ENCODE results near the gene ZBP1. TPM values are rescaled to one million over a fixed set of nuclear protein-coding genes. Genes with fewer than 3 reads are reported as not detected.

ZBP1 gene
- total RNA-seq, 4 donors from 2014 or later: 0.19 TPM; not detected in 3

- intact Hi-C loops (cut with DNase I; ENCODE audit: low total_unique reads): no loop called here
- WGBS, 2 donors: 83 to 84% methylated on average over 10 of the region's 10 CpGs
- no peak overlapping the region for H3K4me3 ChIP-seq (ENCODE audit: low read depth, poor library complexity, severe bottlenecking)
- no peak for DNase-seq (ENCODE audit: low spot score in 2 of 2)
- TF ChIP-seq, protein P1, sequence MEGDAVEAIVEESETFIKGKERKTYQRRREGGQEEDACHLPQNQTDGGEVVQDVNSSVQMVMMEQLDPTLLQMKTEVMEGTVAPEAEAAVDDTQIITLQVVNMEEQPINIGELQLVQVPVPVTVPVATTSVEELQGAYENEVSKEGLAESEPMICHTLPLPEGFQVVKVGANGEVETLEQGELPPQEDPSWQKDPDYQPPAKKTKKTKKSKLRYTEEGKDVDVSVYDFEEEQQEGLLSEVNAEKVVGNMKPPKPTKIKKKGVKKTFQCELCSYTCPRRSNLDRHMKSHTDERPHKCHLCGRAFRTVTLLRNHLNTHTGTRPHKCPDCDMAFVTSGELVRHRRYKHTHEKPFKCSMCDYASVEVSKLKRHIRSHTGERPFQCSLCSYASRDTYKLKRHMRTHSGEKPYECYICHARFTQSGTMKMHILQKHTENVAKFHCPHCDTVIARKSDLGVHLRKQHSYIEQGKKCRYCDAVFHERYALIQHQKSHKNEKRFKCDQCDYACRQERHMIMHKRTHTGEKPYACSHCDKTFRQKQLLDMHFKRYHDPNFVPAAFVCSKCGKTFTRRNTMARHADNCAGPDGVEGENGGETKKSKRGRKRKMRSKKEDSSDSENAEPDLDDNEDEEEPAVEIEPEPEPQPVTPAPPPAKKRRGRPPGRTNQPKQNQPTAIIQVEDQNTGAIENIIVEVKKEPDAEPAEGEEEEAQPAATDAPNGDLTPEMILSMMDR (IDR thresholded peaks at IDR 0.05): no peak
- no peak for TF ChIP-seq POLR2A (IDR thresholded peaks at IDR 0.05)
Observed at GRCh38 chr20:57559289-57559634, 61.0 kb downstream of the ZBP1 start.

DNA sequence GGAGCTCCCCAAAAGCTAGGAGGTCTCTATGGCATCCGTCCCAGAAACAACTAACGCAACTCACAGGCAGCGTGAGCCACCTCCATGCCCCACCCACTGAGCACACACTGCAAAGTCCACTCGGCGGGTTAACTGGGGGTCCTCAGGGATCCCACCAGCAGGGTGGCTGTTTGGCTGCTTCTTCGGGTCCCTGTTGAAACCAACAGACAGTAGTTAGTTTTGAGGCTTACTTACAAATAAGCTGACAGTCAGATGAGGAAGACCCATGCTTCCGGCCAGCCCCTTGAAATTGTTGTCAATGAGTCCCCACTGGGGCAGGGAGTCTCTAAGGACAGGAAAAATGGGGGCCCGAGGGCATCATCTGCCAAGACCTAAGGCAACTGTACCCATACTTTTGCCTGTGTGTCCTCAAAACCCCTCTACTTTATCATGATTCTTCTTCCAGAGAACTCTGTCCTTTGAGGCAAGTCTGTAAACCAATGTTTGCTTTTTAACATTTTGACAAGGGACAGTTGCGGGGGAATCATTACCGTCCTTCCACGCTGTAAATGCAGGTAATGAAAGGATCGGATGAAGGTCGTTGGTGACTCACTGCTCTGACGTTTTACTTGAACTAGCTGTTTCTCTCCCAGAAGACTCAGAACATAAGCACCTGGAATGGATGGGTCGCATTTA lies 61.5 kb downstream of the ZBP1 start:
- WGBS, 2 donors: 64 to 68% methylated on average over 15 of the region's 15 CpGs
- no peak for DNase-seq (ENCODE audit: low spot score in 2 of 2)
- H3K4me3 ChIP-seq (ENCODE audit: low read depth, poor library complexity, severe bottlenecking): no peak overlapping the region
- intact Hi-C loops (cut with DNase I; ENCODE audit: low total_unique reads): no loop called here
- TF ChIP-seq, protein P1 (IDR thresholded peaks at IDR 0.05): no peak
- no peak for TF ChIP-seq POLR2A (IDR thresholded peaks at IDR 0.05)

- no peak overlapping the region for H3K4me3 ChIP-seq (ENCODE audit: low read depth, poor library complexity, severe bottlenecking)
- WGBS, 2 donors: 66 to 74% methylated on average over 9 of the region's 9 CpGs
- intact Hi-C loops (cut with DNase I; ENCODE audit: low total_unique reads): no loop called here
- no peak for DNase-seq (ENCODE audit: low spot score in 2 of 2)
- TF ChIP-seq, protein P1 (IDR thresholded peaks at IDR 0.05): no peak
- TF ChIP-seq POLR2A (IDR thresholded peaks at IDR 0.05): no peak
Observed at GRCh38 chr20:57557926-57558613, 62.2 kb downstream of the ZBP1 start.

DNA sequence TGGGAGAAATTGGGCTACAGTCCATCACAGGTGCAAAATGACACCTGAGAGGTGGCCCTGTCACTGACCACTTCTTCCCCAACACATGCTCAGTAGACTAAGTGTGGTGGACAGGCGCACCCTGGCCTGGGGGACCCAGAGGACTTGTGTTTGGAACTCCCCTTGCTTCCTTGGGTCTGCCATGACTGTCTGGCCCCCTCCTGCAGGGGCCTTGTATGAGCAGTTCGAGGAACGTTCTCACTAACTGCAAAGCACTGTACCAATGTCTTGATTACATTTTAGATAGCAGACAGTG lies 63.3 kb downstream of the ZBP1 start:
- no peak overlapping the region for H3K4me3 ChIP-seq (ENCODE audit: low read depth, poor library complexity, severe bottlenecking)
- TF ChIP-seq, protein P1 (IDR thresholded peaks at IDR 0.05): no peak
- no peak for TF ChIP-seq POLR2A (IDR thresholded peaks at IDR 0.05)
- DNase-seq (ENCODE audit: low spot score in 2 of 2): no peak
- intact Hi-C loops (cut with DNase I; ENCODE audit: low total_unique reads): no loop called here
- WGBS, 2 donors: 74 to 76% methylated on average over 3 of the region's 3 CpGs

- DNase-seq (ENCODE audit: low spot score in 2 of 2): no peak
- H3K4me3 ChIP-seq (ENCODE audit: low read depth, poor library complexity, severe bottlenecking): no peak overlapping the region
- intact Hi-C loops (cut with DNase I; ENCODE audit: low total_unique reads): no loop called here
- WGBS, 2 donors: 80 to 89% methylated on average over 11 of the region's 11 CpGs
- TF ChIP-seq POLR2A (IDR thresholded peaks at IDR 0.05): no peak
- TF ChIP-seq, protein P1 (IDR thresholded peaks at IDR 0.05): no peak
Observed at GRCh38 chr20:57555457-57556184, 64.6 kb downstream of the ZBP1 start.

Other genes with a start within 250 kb of the ZBP1 start
- 10 to 100 TPM in 2 of 4 donors, 1 to 10 TPM in 2; 6.2 to 13.3 (median 11.2) TPM for gene RBM38, start 229.0 kb downstream of the ZBP1 start, total RNA-seq
- gene CTCFL, start 95.3 kb downstream of the ZBP1 start, total RNA-seq: not detected
- gene PCK1, start 59.3 kb downstream of the ZBP1 start, total RNA-seq: 10 to 100 TPM in 1 of 4 donors, 1 to 10 TPM in 2, under 1 TPM in 1; 0.12 to 11.6 (median 2.1) TPM
- 10 to 100 TPM in 3 of 4 donors, 1 to 10 TPM in 1; 4.3 to 22.1 (median 11.8) TPM for gene PMEPA1, start 89.6 kb upstream of the ZBP1 start, total RNA-seq